ENCODE results near the gene CTNNA1. TPM values are rescaled to one million over a fixed set of nuclear protein-coding genes. Genes with fewer than 3 reads are reported as not detected.
A peak's percentile ranks its signal among the peaks of the same experiment; 100 is the strongest.
"Not testable (repeated sequence)": the region's sequence is repeated elsewhere in the genome, so short reads cannot be mapped to it uniquely, and the experiment has no call there.

CTNNA1 gene
- total RNA-seq, 2 donors from 2014 or later = 13.7 to 20.9 TPM

DNA sequence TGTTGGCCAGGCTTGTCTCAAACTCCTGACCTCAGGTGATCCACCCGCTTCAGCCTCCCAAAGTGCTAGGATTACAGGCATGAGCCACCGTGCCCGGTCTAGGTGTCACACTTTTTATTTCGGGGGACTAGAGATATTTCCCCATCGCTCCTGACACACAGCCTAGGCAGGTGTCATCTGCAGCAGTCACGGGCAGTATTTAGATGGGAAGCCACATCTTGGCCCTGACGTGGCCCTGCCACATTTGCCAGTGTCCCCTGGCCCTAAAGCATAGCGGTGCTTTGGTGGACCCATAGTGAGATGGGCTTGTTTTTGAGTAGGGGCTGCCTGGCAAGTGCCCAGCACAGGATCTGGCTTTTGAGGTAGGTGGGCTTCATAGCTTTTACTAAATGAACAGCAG lies 167.0 kb downstream of the CTNNA1 start:
- no peaks in the 10 kb centered on the region for H3K9me3 ChIP-seq (ENCODE audit: control insufficient read depth, low read length, poor library complexity, severe bottlenecking)
- DNase-seq = no peak
- no peak overlapping the region for H3K27ac Mint-ChIP-seq
- H3K27me3 Mint-ChIP-seq = no peaks in the 10 kb centered on the region
- no peak for ATAC-seq
- no peak overlapping the region for H3K4me3 Mint-ChIP-seq
- H3K4me1 Mint-ChIP-seq = no peaks in the 10 kb centered on the region
- H3K36me3 Mint-ChIP-seq (ENCODE audit: low read depth) = no peaks in the 10 kb centered on the region

DNA sequence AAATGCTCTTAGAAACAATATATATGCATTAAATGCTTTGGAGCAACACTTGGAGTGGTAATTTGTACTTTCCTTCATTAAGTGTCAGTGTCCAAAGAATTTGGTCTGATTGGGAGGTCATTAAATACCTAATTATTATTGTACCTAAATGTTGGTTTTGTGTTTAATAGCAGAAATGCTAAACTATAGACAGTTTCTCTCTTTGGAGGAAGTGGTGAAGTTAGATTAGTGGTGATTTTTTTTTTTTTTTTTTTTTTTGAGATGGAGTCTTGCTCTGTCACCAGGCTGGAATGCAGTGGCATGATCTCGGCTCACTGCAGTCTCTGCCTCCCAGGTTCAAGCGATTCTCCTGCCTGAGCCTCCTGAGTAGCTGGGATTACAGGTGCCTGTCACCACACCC lies 168.1 kb downstream of the CTNNA1 start:
- not testable (repeated sequence) for H3K27me3 Mint-ChIP-seq; H3K27ac Mint-ChIP-seq; DNase-seq; H3K36me3 Mint-ChIP-seq (ENCODE audit: low read depth); H3K4me1 Mint-ChIP-seq; ATAC-seq; H3K4me3 Mint-ChIP-seq; H3K9me3 ChIP-seq (ENCODE audit: control insufficient read depth, low read length, poor library complexity, severe bottlenecking)

DNA sequence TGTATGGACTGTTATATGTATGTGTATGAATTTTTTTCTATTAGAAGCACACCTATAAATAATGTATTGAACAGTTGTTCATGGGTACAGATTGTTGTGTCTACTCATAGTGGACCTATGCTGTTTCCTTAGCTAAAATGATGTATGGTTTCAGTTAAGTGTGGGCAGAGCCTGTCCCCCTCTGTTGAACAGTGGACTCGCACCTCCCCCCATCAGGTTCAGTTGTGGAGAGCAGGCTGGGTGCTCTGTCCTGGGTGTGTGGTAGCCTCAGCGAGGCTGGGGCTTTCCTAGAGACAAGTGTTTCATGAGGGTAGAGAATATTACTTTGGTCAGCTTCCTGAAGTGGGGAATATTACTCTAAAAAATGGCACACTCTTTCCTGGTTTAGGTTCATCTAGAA lies 169.3 kb downstream of the CTNNA1 start:
- H3K4me1 Mint-ChIP-seq = peaks cover 1% of the 10 kb centered on the region
- H3K27me3 Mint-ChIP-seq = no peaks in the 10 kb centered on the region
- ATAC-seq = no peak
- DNase-seq = no peak
- H3K4me3 Mint-ChIP-seq = no peak overlapping the region
- H3K9me3 ChIP-seq (ENCODE audit: control insufficient read depth, low read length, poor library complexity, severe bottlenecking) = no peaks in the 10 kb centered on the region
- H3K36me3 Mint-ChIP-seq (ENCODE audit: low read depth) = peaks cover 8% of the 10 kb centered on the region
- no peak overlapping the region for H3K27ac Mint-ChIP-seq

DNA sequence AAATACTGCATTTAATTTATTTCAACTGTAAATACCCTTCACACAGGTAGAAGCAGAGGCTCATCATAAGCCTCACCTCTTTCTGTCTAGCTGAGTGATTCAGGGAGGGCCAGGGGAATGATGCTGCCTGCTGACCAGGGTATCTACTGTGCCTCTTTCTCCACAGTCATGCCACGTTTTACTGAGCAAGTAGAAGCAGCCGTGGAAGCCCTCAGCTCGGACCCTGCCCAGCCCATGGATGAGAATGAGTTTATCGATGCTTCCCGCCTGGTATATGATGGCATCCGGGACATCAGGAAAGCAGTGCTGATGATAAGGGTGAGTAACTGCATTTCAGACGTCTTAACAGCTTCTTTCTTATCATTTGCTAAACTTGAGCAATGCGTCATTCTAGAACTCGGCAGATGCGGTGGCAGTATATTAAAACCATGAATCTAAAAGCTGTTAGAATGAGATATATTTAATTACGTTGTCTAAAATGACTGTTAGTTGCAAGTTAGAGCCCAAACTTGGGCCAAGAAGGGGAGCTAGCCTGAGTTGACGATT lies 171.9 kb downstream of the CTNNA1 start:
- peaks cover 9% of the 10 kb centered on the region for H3K36me3 Mint-ChIP-seq (ENCODE audit: low read depth)
- H3K27me3 Mint-ChIP-seq = no peaks in the 10 kb centered on the region
- no peaks in the 10 kb centered on the region for H3K9me3 ChIP-seq (ENCODE audit: control insufficient read depth, low read length, poor library complexity, severe bottlenecking)
- H3K4me1 Mint-ChIP-seq = peaks cover 2% of the 10 kb centered on the region
- H3K4me3 Mint-ChIP-seq = no peak overlapping the region
- ATAC-seq = no peak
- H3K27ac Mint-ChIP-seq = no peak overlapping the region
- DNase-seq = no peak

DNA sequence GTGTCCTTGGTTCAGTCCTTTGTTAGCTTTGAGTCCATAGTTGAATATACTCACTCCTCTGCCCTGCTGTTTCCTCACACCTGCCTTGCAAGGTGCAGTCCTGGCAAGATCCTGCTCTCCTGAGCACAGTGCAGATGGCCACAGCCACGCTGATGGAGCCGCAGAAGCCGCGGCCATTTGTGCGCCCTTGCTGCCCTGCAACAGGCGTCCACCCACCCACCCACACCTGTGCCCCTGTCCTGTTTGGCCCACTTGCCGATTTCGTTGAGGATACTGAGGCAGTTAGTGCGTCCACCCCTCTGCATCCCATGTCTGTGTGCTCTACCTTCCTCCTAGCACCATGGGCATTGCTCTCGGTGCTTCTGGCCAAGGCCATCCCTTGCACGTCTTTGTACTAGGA lies 173.0 kb downstream of the CTNNA1 start:
- Mint-ChIP-seq H3K4me1 (peaks cover 2% of the 10 kb centered on the region), H3K36me3 (ENCODE audit: low read depth) (peaks cover 11% of the 10 kb centered on the region), H3K27ac (no peak overlapping the region), H3K4me3 (no peak overlapping the region), H3K27me3 (no peaks in the 10 kb centered on the region)
- DNase-seq = no peak
- no peaks in the 10 kb centered on the region for H3K9me3 ChIP-seq (ENCODE audit: control insufficient read depth, low read length, poor library complexity, severe bottlenecking)
- no peak for ATAC-seq

DNA sequence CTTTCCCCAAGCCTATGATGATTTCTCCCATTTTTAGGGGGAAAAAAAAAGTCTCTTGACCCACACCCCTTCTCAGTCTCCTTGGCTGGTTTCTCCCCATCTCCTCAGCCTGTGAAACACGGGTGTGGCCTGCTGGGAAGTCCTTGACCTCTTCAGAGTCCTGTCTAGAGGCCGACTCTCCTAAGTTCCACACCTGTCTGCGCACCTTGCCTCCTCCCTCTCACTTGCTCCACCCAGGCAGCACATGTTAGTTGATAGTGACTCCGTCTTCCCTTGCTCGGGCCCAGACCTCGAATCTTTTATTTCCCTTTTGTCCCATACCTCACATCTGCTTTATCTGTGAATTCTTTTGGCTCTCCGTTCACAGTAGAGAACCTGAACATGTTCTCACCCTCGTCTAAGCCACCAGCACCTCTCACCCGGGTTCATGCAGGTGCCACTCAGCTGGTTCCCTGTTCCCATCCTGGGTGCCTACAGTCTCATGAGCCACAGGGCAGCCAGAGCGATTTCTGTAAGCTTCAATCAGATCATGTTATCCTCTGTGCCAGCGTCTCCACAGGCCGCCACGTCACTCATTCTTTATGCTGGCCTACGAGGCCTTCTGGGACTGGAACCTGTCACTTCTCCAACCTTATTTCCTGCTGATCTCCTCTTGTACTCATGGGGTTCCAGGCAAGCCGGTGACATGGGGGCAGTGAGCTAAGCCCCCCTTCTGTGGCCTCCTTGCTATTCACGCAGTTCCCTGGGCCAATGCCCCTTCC lies 173.6 kb downstream of the CTNNA1 start:
- DNase-seq (no peak), ATAC-seq (no peak)
- no peak overlapping the region for H3K27ac Mint-ChIP-seq
- H3K4me3 Mint-ChIP-seq = peak overlapping the region; percentile 28
- H3K4me1 Mint-ChIP-seq = peaks cover 4% of the 10 kb centered on the region
- H3K36me3 Mint-ChIP-seq (ENCODE audit: low read depth) = peaks cover 11% of the 10 kb centered on the region
- no peaks in the 10 kb centered on the region for H3K9me3 ChIP-seq (ENCODE audit: control insufficient read depth, low read length, poor library complexity, severe bottlenecking)
- no peaks in the 10 kb centered on the region for H3K27me3 Mint-ChIP-seq

DNA sequence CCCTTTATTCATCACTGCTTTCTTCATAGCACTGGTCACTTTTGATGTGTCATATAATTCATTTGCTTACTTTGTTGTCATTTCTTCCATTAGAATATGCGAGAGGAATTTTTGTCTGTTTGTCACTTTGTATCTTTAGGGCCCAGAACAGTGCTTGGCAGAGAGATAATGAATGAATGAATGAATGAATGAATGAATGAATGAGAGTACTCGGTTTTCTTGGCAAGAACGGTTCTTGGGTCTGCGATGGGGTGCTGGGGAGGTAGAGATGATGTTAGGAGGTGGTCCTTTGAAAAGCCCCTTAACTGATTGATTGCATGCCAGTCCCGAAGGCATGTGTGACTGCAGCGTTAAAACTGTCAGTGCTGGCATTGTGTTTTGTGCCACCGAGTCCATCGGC lies 174.3 kb downstream of the CTNNA1 start:
- Mint-ChIP-seq H3K36me3 (ENCODE audit: low read depth) (peaks cover 11% of the 10 kb centered on the region), H3K4me1 (peaks cover 4% of the 10 kb centered on the region), H3K27ac (no peak overlapping the region), H3K4me3 (no peak overlapping the region), H3K27me3 (no peaks in the 10 kb centered on the region)
- DNase-seq = no peak
- H3K9me3 ChIP-seq (ENCODE audit: control insufficient read depth, low read length, poor library complexity, severe bottlenecking) = no peaks in the 10 kb centered on the region
- no peak for ATAC-seq

DNA sequence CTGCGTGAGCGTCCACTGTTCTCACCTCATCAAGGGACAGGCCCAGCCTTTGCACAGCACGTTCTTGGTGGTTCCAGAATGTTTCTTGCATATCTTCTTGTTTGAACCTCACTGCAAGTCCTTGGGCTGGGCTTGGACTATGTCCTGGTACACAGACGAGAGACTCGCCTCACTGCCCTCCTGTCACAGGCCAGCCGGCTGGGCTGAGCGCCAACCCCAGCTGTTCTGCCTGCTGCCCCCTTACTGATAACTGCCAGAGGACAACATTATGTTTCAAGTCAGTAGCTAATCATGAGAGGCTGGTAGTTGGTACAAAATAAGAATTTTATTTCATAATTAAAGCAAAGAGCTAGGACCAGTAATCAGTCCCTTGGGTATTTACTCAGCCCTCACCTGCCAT lies 174.8 kb downstream of the CTNNA1 start:
- H3K27ac Mint-ChIP-seq = no peak overlapping the region
- peaks cover 4% of the 10 kb centered on the region for H3K4me1 Mint-ChIP-seq
- H3K27me3 Mint-ChIP-seq = no peaks in the 10 kb centered on the region
- DNase-seq (no peak), ATAC-seq (no peak)
- H3K36me3 Mint-ChIP-seq (ENCODE audit: low read depth) = peaks cover 11% of the 10 kb centered on the region
- H3K4me3 Mint-ChIP-seq = no peak overlapping the region
- no peaks in the 10 kb centered on the region for H3K9me3 ChIP-seq (ENCODE audit: control insufficient read depth, low read length, poor library complexity, severe bottlenecking)

DNA sequence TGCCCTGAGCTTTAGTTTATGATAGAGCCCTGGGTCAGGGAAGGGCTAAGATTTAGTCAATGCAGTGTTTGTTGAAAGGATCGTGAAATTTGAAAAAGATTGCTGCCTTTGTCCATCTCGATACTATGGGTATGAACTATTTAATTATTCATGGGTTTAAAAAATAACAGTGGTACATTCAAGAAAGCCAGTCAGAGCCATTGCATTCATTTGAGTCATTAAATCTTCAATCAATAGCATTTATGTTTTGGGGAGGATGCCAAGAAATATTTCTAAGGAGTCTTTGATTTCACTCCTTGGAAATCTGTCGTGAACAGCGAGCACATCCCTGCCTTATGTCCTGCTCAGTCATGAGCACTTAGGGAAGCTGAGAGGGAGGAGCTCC lies 176.3 kb downstream of the CTNNA1 start:
- Mint-ChIP-seq H3K27me3 (no peaks in the 10 kb centered on the region), H3K4me1 (peaks cover 4% of the 10 kb centered on the region), H3K4me3 (no peak overlapping the region), H3K36me3 (ENCODE audit: low read depth) (peaks cover 11% of the 10 kb centered on the region), H3K27ac (no peak overlapping the region)
- no peak for ATAC-seq
- no peak for DNase-seq
- no peaks in the 10 kb centered on the region for H3K9me3 ChIP-seq (ENCODE audit: control insufficient read depth, low read length, poor library complexity, severe bottlenecking)

DNA sequence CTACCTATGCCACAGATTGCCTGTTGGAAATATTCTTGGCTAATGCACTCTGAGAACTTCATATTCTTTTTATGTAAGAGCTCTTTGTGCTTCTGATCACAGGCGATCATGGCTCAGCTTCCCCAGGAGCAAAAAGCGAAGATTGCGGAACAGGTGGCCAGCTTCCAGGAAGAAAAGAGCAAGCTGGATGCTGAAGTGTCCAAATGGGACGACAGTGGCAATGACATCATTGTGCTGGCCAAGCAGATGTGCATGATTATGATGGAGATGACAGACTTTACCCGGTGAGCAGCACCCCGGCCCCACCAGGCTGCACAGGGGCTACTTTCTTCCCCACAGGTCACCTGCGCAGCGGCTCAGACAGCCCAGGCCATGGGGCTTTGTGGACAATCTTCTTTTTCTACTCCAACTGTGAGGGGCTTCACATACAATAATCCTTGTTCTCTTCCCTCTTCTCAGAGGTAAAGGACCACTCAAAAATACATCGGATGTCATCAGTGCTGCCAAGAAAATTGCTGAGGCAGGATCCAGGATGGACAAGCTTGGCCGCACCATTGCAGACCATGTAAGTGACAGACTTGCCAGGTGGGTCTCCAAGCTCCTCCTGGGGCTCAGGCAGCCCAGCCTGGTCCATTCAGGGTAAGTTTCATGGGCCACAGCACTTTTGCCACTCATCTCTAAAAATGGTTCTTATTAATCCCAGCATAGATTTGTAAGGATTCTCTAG lies 177.3 kb downstream of the CTNNA1 start:
- ATAC-seq = no peak
- H3K9me3 ChIP-seq (ENCODE audit: control insufficient read depth, low read length, poor library complexity, severe bottlenecking) = no peaks in the 10 kb centered on the region

DNA sequence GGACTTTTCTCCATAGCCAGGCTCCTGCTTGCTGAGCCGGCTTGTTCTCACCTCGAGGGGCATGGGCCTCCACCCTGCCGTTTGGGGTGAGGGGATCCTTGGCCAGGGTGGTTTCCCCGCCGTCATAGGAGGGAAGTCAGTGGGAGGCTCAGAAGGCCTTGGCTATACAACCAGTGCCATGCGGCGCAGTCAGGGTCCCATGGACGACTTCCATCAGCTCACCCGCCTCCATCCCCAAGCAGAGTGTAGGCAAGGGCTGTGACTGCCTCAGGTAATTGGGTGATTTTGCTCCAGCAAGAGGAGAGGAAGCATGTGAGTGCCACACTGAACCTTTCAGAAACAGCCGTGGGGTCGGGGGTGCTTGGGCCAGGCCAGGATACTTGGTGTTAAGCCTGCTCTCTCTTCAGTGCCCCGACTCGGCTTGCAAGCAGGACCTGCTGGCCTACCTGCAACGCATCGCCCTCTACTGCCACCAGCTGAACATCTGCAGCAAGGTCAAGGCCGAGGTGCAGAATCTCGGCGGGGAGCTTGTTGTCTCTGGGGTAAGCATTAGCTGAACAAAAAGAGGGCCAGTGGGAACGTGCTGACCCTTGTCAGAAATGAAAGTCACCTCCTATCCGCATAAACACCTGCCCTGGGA lies 179.1 kb downstream of the CTNNA1 start:
- peaks cover 7% of the 10 kb centered on the region for H3K36me3 Mint-ChIP-seq (ENCODE audit: low read depth)
- no peak overlapping the region for H3K27ac Mint-ChIP-seq
- H3K27me3 Mint-ChIP-seq = no peaks in the 10 kb centered on the region
- H3K4me3 Mint-ChIP-seq = no peak overlapping the region
- ATAC-seq = no peak
- no peak for DNase-seq
- peaks cover 4% of the 10 kb centered on the region for H3K4me1 Mint-ChIP-seq
- no peaks in the 10 kb centered on the region for H3K9me3 ChIP-seq (ENCODE audit: control insufficient read depth, low read length, poor library complexity, severe bottlenecking)

More for the DNA sequence above, 177.3 kb downstream of the CTNNA1 start:
- no peak overlapping the region for H3K4me3 Mint-ChIP-seq
- H3K4me1 Mint-ChIP-seq = peaks cover 4% of the 10 kb centered on the region
- no peaks in the 10 kb centered on the region for H3K27me3 Mint-ChIP-seq
- no peak for DNase-seq
- no peak overlapping the region for H3K27ac Mint-ChIP-seq
- peaks cover 13% of the 10 kb centered on the region for H3K36me3 Mint-ChIP-seq (ENCODE audit: low read depth)

DNA sequence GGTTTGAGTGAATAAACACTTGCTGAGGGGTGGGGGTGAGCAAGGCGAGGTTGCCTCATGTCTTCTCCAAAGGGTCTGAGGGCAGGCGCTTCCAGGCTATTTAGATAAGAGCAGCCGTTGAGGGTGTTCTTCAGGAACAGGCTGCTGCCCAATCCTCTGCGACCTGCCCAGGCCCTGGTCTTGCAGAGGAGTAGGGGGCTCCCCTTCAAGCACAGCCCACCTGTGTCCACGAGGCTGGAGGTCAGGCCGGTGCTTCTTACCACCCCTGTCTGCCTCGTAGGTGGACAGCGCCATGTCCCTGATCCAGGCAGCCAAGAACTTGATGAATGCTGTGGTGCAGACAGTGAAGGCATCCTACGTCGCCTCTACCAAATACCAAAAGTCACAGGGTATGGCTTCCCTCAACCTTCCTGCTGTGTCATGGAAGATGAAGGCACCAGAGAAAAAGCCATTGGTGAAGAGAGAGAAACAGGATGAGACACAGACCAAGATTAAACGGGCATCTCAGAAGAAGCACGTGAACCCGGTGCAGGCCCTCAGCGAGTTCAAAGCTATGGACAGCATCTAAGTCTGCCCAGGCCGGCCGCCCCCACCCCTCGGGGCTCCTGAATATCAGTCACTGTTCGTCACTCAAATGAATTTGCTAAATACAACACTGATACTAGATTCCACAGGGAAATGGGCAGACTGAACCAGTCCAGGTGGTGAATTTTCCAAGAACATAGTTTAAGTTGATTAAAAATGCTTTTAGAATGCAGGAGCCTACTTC lies 180.5 kb downstream of the CTNNA1 start:
- no peak overlapping the region for H3K4me3 Mint-ChIP-seq
- no peak for DNase-seq

DNA sequence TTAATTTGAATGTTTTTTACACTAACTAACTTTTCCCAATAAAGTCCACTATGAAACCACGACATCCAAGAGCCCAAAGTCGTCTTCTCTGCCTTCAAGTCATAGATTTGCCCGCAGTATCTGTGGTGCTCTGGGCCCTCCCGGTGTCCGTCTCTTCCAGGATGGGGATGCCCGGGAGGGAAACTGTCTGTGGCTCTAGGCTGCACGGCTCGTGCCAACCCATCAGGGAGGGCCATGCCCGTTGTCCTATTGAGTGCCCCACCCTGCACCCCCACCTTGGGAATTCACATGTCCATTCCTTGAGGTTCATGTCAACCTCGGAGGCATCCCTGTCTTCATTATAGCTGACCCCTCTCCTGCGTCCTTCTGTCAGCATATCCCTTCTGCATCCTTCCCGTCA lies 181.7 kb downstream of the CTNNA1 start:
- Mint-ChIP-seq H3K27me3 (no peaks in the 10 kb centered on the region), H3K4me1 (peaks cover 2% of the 10 kb centered on the region), H3K27ac (no peak overlapping the region), H3K36me3 (ENCODE audit: low read depth) (peaks cover 5% of the 10 kb centered on the region), H3K4me3 (no peak overlapping the region)
- ATAC-seq = no peak
- H3K9me3 ChIP-seq (ENCODE audit: control insufficient read depth, low read length, poor library complexity, severe bottlenecking) = no peaks in the 10 kb centered on the region
- no peak for DNase-seq

More for the DNA sequence above, 180.5 kb downstream of the CTNNA1 start:
- no peak overlapping the region for H3K27ac Mint-ChIP-seq
- H3K36me3 Mint-ChIP-seq (ENCODE audit: low read depth) = peaks cover 5% of the 10 kb centered on the region
- H3K4me1 Mint-ChIP-seq = peaks cover 2% of the 10 kb centered on the region
- no peaks in the 10 kb centered on the region for H3K27me3 Mint-ChIP-seq
- ATAC-seq = no peak
- H3K9me3 ChIP-seq (ENCODE audit: control insufficient read depth, low read length, poor library complexity, severe bottlenecking) = no peaks in the 10 kb centered on the region

Data from T-helper 17 cell (primary cell).